Activated naive CD4-positive, alpha-beta T cell treated with Interleukin-2 at 50 U/mL for 16 hours (primary cell): ENCODE measurements around the gene SLAMF8.

Experiments used
- DNase-seq: peaks from one replicate; pipeline ENCODE4 v3.0.0-alpha.2; 2020

The SLAMF8 gene

GRCh38 chr1:159849626-159850366 lies 23.1 kb downstream of the SLAMF8 start:
- DNase-seq = no peak

- no peak for DNase-seq
Observed at GRCh38 chr1:159851407-159851806, 24.7 kb downstream of the SLAMF8 start.

- no peak for DNase-seq
Observed at GRCh38 chr1:159853417-159854115, 26.9 kb downstream of the SLAMF8 start.

GRCh38 chr1:159854116-159854692 lies 27.5 kb downstream of the SLAMF8 start:
- DNase-seq = peak; percentile 18

GRCh38 chr1:159854693-159855192 lies 28.1 kb downstream of the SLAMF8 start:
- peak; percentile 77 for DNase-seq

- no peak for DNase-seq
Observed at GRCh38 chr1:159855709-159856108, 29.0 kb downstream of the SLAMF8 start.

GRCh38 chr1:159856576-159856975 lies 29.9 kb downstream of the SLAMF8 start:
- DNase-seq = no peak

GRCh38 chr1:159857889-159858288 lies 31.2 kb downstream of the SLAMF8 start:
- DNase-seq = no peak

GRCh38 chr1:159859767-159860322 lies 33.2 kb downstream of the SLAMF8 start:
- no peak for DNase-seq

GRCh38 chr1:159860456-159860855 lies 33.8 kb downstream of the SLAMF8 start:
- DNase-seq = no peak

- DNase-seq = no peak
Observed at GRCh38 chr1:159861218-159861617, 34.5 kb downstream of the SLAMF8 start.

- no peak for DNase-seq
Observed at GRCh38 chr1:159862031-159862430, 35.4 kb downstream of the SLAMF8 start.

- DNase-seq = no peak
Observed at GRCh38 chr1:159862557-159862956, 35.9 kb downstream of the SLAMF8 start, which contains the start of gene VSIG8. Gene VSIG8 (minus strand): TSS chr1:159862657. CDS start chr1:159862521, 136 bp downstream.

GRCh38 chr1:159864262-159864661 lies 37.6 kb downstream of the SLAMF8 start:
- DNase-seq = no peak

GRCh38 chr1:159866066-159866465 lies 39.4 kb downstream of the SLAMF8 start:
- no peak for DNase-seq

- DNase-seq = no peak
Observed at GRCh38 chr1:159866905-159867663, 40.4 kb downstream of the SLAMF8 start.

- no peak for DNase-seq
Observed at GRCh38 chr1:159867664-159868026, 41.0 kb downstream of the SLAMF8 start.

- no peak for DNase-seq
Observed at GRCh38 chr1:159868766-159869165, 42.1 kb downstream of the SLAMF8 start.

- DNase-seq = peak; percentile 13
Observed at GRCh38 chr1:159869173-159869572, 42.5 kb downstream of the SLAMF8 start.

- no peak for DNase-seq
Observed at GRCh38 chr1:159869607-159870006, 42.9 kb downstream of the SLAMF8 start.

GRCh38 chr1:159870704-159871103 lies 44.0 kb downstream of the SLAMF8 start:
- no peak for DNase-seq

GRCh38 chr1:159872891-159873290 lies 46.2 kb downstream of the SLAMF8 start:
- no peak for DNase-seq
